T-cell (primary cell): Measurements from ENCODE around the gene ESRP2. TPM values are rescaled to one million over a fixed set of nuclear protein-coding genes. Genes with fewer than 3 reads are reported as not detected.

Experiments used
- ATAC-seq, 4 experiments: fragments of 200-7000 bp in 3 of 4; fragments of 150-1000 bp in 1 of 4; cut with Tn5 transposase; replicated peaks in 1 of 4; 1 replicate in 3 of 4; 2 replicates in 1 of 4; pipeline ENCODE4 v1.10.0; 2021; ENCODE audit warnings: moderate library complexity in 3 of 4, mild to moderate bottlenecking in 2 of 4, moderate number of reproducible peaks in 1 of 4
- CTCF ChIA-PET, 2 donors: fragments of 300-600 bp; sonication (Branson Sonifier 250); formaldehyde crosslinking; loops; one replicate each; lab custom pipeline; 2022; ENCODE audit warnings: antibody characterized with exemption in 2 of 2; lab: Charles Lee
- POLR2A ChIA-PET, 2 donors: fragments of 300-600 bp; sonication (Branson Sonifier 250); formaldehyde crosslinking; loops; one replicate each; lab custom pipeline; 2022; ENCODE audit warnings: antibody characterized with exemption in 2 of 2; lab: Charles Lee
- DNase-seq, 35 experiments: peaks; one replicate each; pipeline versions ENCODE4 v3.0.0 to v3.0.0-alpha.2; 2013 to 2023
- H3K27ac ChIP-seq: one replicate; pipeline ENCODE4 v1.5.1; 2013; ENCODE audit warnings: low read length
- H3K27me3 ChIP-seq, 2 experiments: replicated peaks in 1 of 2; 1 replicate in 1 of 2; 2 replicates in 1 of 2; pipeline versions ENCODE4 v1.6.1 to v1.7.0; 2013; ENCODE audit warnings: low read length in 1 of 2, mixed read lengths in 1 of 2; ENCODE audit not compliant: control insufficient read depth in 2 of 2, insufficient read depth in 2 of 2; ENCODE audit errors: extremely low read depth in 1 of 2
- H3K36me3 ChIP-seq, 2 donors: 1 replicate in 1 of 2; 2 replicates in 1 of 2; pipeline versions ENCODE4 v1.6.1 to v1.7.0; 2013; ENCODE audit warnings: low read length in 1 of 2; ENCODE audit not compliant: control insufficient read depth in 2 of 2, insufficient read depth in 1 of 2; ENCODE audit errors: extremely low read depth in 1 of 2
- H3K4me1 ChIP-seq, 2 experiments: 1 replicate in 1 of 2; 2 replicates in 1 of 2; pipeline versions ENCODE4 v1.6.1 to v1.7.0; 2013; ENCODE audit warnings: low read length in 2 of 2, mixed read lengths in 1 of 2; ENCODE audit not compliant: insufficient read depth in 2 of 2, control insufficient read depth in 1 of 2; ENCODE audit errors: extremely low read depth in 1 of 2
- H3K4me3 ChIP-seq, 2 donors: 1 replicate in 1 of 2; 2 replicates in 1 of 2; pipeline versions ENCODE4 v1.5.1 to v1.7.0; 2013; ENCODE audit warnings: mild to moderate bottlenecking in 2 of 2, low read length in 1 of 2, moderate library complexity in 1 of 2; ENCODE audit not compliant: control insufficient read depth in 1 of 2; ENCODE audit errors: extremely low read depth in 1 of 2
- H3K9me3 ChIP-seq: 2 replicates; pipeline ENCODE4 v1.7.0; 2013
- H3K27ac Mint-ChIP-seq, 2 donors: one replicate each; pipeline ENCODE4 v1.8.0; 2020 to 2021; ENCODE audit warnings: mild to moderate bottlenecking in 2 of 2, mixed read lengths in 2 of 2
- H3K27me3 Mint-ChIP-seq, 2 donors: one replicate each; pipeline ENCODE4 v1.8.0; 2021 to 2022; ENCODE audit warnings: mixed read lengths in 2 of 2
- H3K36me3 Mint-ChIP-seq: one replicate; pipeline ENCODE4 v1.8.0; 2021; ENCODE audit warnings: mixed read lengths
- H3K4me1 Mint-ChIP-seq, 3 donors: one replicate each; pipeline ENCODE4 v1.8.0; 2020 to 2022; ENCODE audit warnings: mixed read lengths in 3 of 3, mild to moderate bottlenecking in 1 of 3
- H3K4me3 Mint-ChIP-seq, 3 donors: one replicate each; pipeline ENCODE4 v1.8.0; 2020 to 2022; ENCODE audit warnings: mild to moderate bottlenecking in 3 of 3, mixed read lengths in 3 of 3, moderate library complexity in 3 of 3
- H3K9me3 Mint-ChIP-seq, 3 donors: one replicate each; pipeline ENCODE4 v1.8.0; 2020 to 2022; ENCODE audit warnings: mixed read lengths in 3 of 3
- WGBS: methylation state at CpG from one replicate; pipeline ENCODE4 v1.1.5; 2013; ENCODE audit warnings: missing lambda C conversion rate; ENCODE audit not compliant: insufficient coverage; 5-methylcytosine and 5-hydroxymethylcytosine counted together
- total RNA-seq, 35 experiments: library from RNA in 6 of 35; stranded (reverse) in 6 of 35; fragments of 120-200 nt in 1 of 35; gene quantifications; one replicate each; pipeline versions ENCODE4 v1.2.1 to v1.2.4 and lab custom pipeline; 2013 to 2026

ESRP2 gene
- total RNA-seq: under 1 TPM in 3 of 5 donors, not detected in 2; 0.47 to 0.79 (median 0.62) TPM
- total RNA-seq (2013): 0.18 TPM
- 0 to 1.0 (median 0.15) reads per million in 29 experiments for total RNA-seq (lab: John Stamatoyannopoulos, UW)

- Mint-ChIP-seq H3K4me3 (peak within 1 kb of the TSS; percentile 88 to 98 (median 91)), H3K4me1 (peaks cover 31 to 38% (median 33%) of the 10 kb centered on the region in 3 donors), H3K36me3 (no peaks in the 10 kb centered on the region), H3K9me3 (no peaks in the 10 kb centered on the region), H3K27ac (peak within 1 kb of the TSS; percentile 76 to 92), H3K27me3 (no peaks in the 10 kb centered on the region)
- POLR2A ChIA-PET: no interaction called here
- peak within 1 kb of the TSS; percentile 43 for H3K27ac ChIP-seq
- H3K27me3 ChIP-seq: no peaks in the 10 kb centered on the region
- DNase-seq: peak in 1 of 35 experiments; percentile 26
- peaks cover 3 to 11% of the 10 kb centered on the region in 2 donors for H3K36me3 ChIP-seq
- peak within 1 kb of the TSS; percentile 68 to 74 for H3K4me3 ChIP-seq
- CTCF ChIA-PET: no interaction called here
- ATAC-seq: no peak
- 23% methylated on average over 36 of the region's 36 CpGs for WGBS
- peaks cover 16 to 54% of the 10 kb centered on the region in 2 experiments for H3K4me1 ChIP-seq
- no peaks in the 10 kb centered on the region for H3K9me3 ChIP-seq
Observed at GRCh38 chr16:68235887-68236136, at the start of gene ESRP2. Gene ESRP2, minus strand, starts transcription at chr16:68236127. Its CDS starts 82 bp downstream, at chr16:68236045.

GRCh38 chr16:68285683-68286082 is 49.8 kb upstream of the ESRP2 start:
- Histone ChIP-seq H3K4me3 (peak overlapping the region; percentile 30 to 49), H3K4me1 (peaks cover 84 to 100% of the 10 kb centered on the region in 2 experiments), H3K36me3 (peaks cover 4 to 38% of the 10 kb centered on the region in 2 donors), H3K9me3 (no peaks in the 10 kb centered on the region), H3K27me3 (no peaks in the 10 kb centered on the region), H3K27ac (peak overlapping the region; percentile 80)
- no peak for DNase-seq
- 45% methylated on average over 2 of the region's 3 CpGs for WGBS
- Mint-ChIP-seq H3K9me3 (no peaks in the 10 kb centered on the region), H3K27me3 (no peaks in the 10 kb centered on the region), H3K4me3 (peak overlapping the region; percentile 41 to 72 (median 69)), H3K36me3 (peaks cover 47% of the 10 kb centered on the region), H3K27ac (peak overlapping the region; percentile 94), H3K4me1 (peaks cover 97 to 98% (median 97%) of the 10 kb centered on the region in 3 donors)
- ChIA-PET CTCF (interaction anchor here (0.5 to 4.4 kb wide), 11 partner anchors 10 to 607 kb away, joined by 3 to 58 read pairs (median 5); partner anchors contain the start of genes SLC7A6 (in 2 of the 2), PRMT7 (in 1 of the 2) and SLC7A6OS (in 1 of the 2)), POLR2A (interaction anchor here (0.7 to 2.0 kb wide), 6 partner anchors 13 to 33 kb away, joined by 3 to 8 read pairs (median 5); partner anchors contain the start of genes PRMT7 (in 1 of the 2) and SLC7A6OS (in 1 of the 2))
- no peak for ATAC-seq

- H3K4me3 ChIP-seq: peak overlapping the region; percentile 22 to 26
- POLR2A ChIA-PET: interaction anchor here in 1 of 2 donors (1.2 kb wide), 1 partner anchor 21 kb away, joined by 4 read pairs; the partner anchor contains the start of gene SLC7A6
- H3K9me3 Mint-ChIP-seq: no peaks in the 10 kb centered on the region
- H3K4me1 ChIP-seq: peaks cover 82 to 100% of the 10 kb centered on the region in 2 experiments
- peak overlapping the region; percentile 94 for H3K27ac Mint-ChIP-seq
- WGBS: 27% methylated on average over 2 of the region's 5 CpGs
- H3K27ac ChIP-seq: peak overlapping the region; percentile 80
- H3K36me3 ChIP-seq: peaks cover 2 to 37% of the 10 kb centered on the region in 2 donors
- H3K4me3 Mint-ChIP-seq: peak overlapping the region; percentile 38 to 72 (median 69)
- H3K4me1 Mint-ChIP-seq: peaks cover 94 to 95% (median 94%) of the 10 kb centered on the region in 3 donors
- CTCF ChIA-PET: interaction anchor here (0.6 to 4.4 kb wide), 8 partner anchors 9 to 46 kb away, joined by 3 to 58 read pairs (median 4); partner anchors contain the start of genes SLC7A6 (in 2 of the 2), PRMT7 (in 1 of the 2) and SLC7A6OS (in 1 of the 2)
- H3K27me3 ChIP-seq: no peaks in the 10 kb centered on the region
- DNase-seq (peak in 1 of 35 experiments; percentile 36), ATAC-seq (no peak)
- H3K36me3 Mint-ChIP-seq: peaks cover 46% of the 10 kb centered on the region
- H3K27me3 Mint-ChIP-seq: no peaks in the 10 kb centered on the region
- H3K9me3 ChIP-seq: no peaks in the 10 kb centered on the region
Observed at GRCh38 chr16:68284847-68285246, 48.9 kb upstream of the ESRP2 start.

GRCh38 chr16:68283801-68284598 is 48.1 kb upstream of the ESRP2 start:
- Histone ChIP-seq H3K27ac (peak overlapping the region; percentile 80), H3K9me3 (no peaks in the 10 kb centered on the region), H3K4me3 (peak overlapping the region; percentile 4 to 45), H3K36me3 (peaks cover 2 to 39% of the 10 kb centered on the region in 2 donors), H3K4me1 (peaks cover 82 to 100% of the 10 kb centered on the region in 2 experiments), H3K27me3 (no peaks in the 10 kb centered on the region)
- H3K27me3 Mint-ChIP-seq: no peaks in the 10 kb centered on the region
- no CpG with 5 or more reads among the region's 9 CpGs for WGBS
- H3K27ac Mint-ChIP-seq: peak overlapping the region; percentile 94
- ChIA-PET POLR2A (interaction anchor here in 1 of 2 donors (1.2 kb wide), 1 partner anchor 20 kb away, joined by 4 read pairs; the partner anchor contains the start of gene SLC7A6), CTCF (interaction anchor here (0.5 to 4.4 kb wide), 7 partner anchors 8 to 1184 kb away, joined by 3 to 58 read pairs (median 4); partner anchors contain the start of genes SLC7A6 (in 2 of the 2), PRMT7 (in 1 of the 2) and SLC7A6OS (in 1 of the 2))
- ATAC-seq (peak in 1 of 4 experiments; percentile 18), DNase-seq (peak in 1 of 35 experiments; percentile 26)
- no peaks in the 10 kb centered on the region for H3K9me3 Mint-ChIP-seq
- H3K4me3 Mint-ChIP-seq: peak overlapping the region; percentile 38 to 72 (median 69)
- peaks cover 93 to 94% (median 94%) of the 10 kb centered on the region in 3 donors for H3K4me1 Mint-ChIP-seq
- peaks cover 45% of the 10 kb centered on the region for H3K36me3 Mint-ChIP-seq

GRCh38 chr16:68283346-68283745 is 47.4 kb upstream of the ESRP2 start:
- Histone ChIP-seq H3K4me3 (peak overlapping the region in 1 of 2 donors; percentile 8), H3K27me3 (no peaks in the 10 kb centered on the region), H3K27ac (peak overlapping the region; percentile 80), H3K4me1 (peaks cover 82 to 96% of the 10 kb centered on the region in 2 experiments), H3K36me3 (peaks cover 0 to 39% of the 10 kb centered on the region in 2 donors), H3K9me3 (no peaks in the 10 kb centered on the region)
- Mint-ChIP-seq H3K4me3 (peak overlapping the region; percentile 38 to 72 (median 69)), H3K4me1 (peaks cover 89 to 91% (median 89%) of the 10 kb centered on the region in 3 donors), H3K27me3 (no peaks in the 10 kb centered on the region), H3K27ac (peak overlapping the region; percentile 94), H3K36me3 (peaks cover 45% of the 10 kb centered on the region), H3K9me3 (no peaks in the 10 kb centered on the region)
- POLR2A ChIA-PET: interaction anchor here in 1 of 2 donors (0.7 kb wide), 1 partner anchor 1683 kb away, joined by 3 read pairs; no protein-coding TSS in a partner anchor
- no peak for ATAC-seq
- 50% methylated on average over 2 of the region's 5 CpGs for WGBS
- no peak for DNase-seq
- CTCF ChIA-PET: interaction anchor here (0.8 to 4.4 kb wide), 6 partner anchors 8 to 27 kb away, joined by 3 to 58 read pairs (median 4); partner anchors contain the start of genes SLC7A6 (in 2 of the 2), PRMT7 (in 1 of the 2) and SLC7A6OS (in 1 of the 2)
